ENCODE measurements around the gene MRPS22. TPM values are rescaled to one million over a fixed set of nuclear protein-coding genes. Genes with fewer than 3 reads are reported as not detected.

MRPS22 gene
- total and polyA plus RNA-seq, 12 donors = 49.8 to 105 (median 83.6) TPM

DNA sequence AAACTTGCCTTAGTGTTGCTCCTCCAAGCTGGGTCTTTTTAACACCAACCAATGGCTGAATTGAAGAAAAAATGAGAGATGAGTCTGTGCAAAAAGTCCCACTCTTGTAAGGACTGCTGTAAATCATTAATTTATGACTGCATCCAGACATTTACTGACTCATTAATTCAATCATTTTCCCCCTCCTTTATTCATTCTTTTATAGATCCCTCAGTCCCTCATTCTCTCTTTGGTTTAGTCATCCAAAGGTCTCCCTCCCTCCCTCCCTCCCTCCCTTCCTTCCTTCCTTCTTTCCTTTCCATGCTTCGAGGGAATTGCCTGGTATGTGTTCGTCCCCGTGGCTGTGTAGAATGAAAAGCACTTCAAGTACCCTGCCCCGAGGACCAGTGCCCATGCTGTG is 35.3 kb upstream of the MRPS22 start:
- H3K27me3 ChIP-seq = peaks cover 0 to 2% (median 0%) of the 10 kb centered on the region in 7 donors
- TF ChIP-seq, protein P1, sequence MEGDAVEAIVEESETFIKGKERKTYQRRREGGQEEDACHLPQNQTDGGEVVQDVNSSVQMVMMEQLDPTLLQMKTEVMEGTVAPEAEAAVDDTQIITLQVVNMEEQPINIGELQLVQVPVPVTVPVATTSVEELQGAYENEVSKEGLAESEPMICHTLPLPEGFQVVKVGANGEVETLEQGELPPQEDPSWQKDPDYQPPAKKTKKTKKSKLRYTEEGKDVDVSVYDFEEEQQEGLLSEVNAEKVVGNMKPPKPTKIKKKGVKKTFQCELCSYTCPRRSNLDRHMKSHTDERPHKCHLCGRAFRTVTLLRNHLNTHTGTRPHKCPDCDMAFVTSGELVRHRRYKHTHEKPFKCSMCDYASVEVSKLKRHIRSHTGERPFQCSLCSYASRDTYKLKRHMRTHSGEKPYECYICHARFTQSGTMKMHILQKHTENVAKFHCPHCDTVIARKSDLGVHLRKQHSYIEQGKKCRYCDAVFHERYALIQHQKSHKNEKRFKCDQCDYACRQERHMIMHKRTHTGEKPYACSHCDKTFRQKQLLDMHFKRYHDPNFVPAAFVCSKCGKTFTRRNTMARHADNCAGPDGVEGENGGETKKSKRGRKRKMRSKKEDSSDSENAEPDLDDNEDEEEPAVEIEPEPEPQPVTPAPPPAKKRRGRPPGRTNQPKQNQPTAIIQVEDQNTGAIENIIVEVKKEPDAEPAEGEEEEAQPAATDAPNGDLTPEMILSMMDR (IDR thresholded peaks at IDR 0.05) = no peak
- no peak overlapping the region for H3K4me3 ChIP-seq
- ATAC-seq (no peak), DNase-seq (no peak)
- no peaks in the 10 kb centered on the region for H3K4me1 ChIP-seq
- no peaks in the 10 kb centered on the region for H3K9me3 ChIP-seq
- 42 to 45% methylated on average over 4 of the region's 4 CpGs for WGBS, 2 donors
- intact Hi-C loops (cut with DNase I) = no loop called here
- H3K27ac ChIP-seq = no peak overlapping the region
- no peaks in the 10 kb centered on the region for H3K36me3 ChIP-seq

DNA sequence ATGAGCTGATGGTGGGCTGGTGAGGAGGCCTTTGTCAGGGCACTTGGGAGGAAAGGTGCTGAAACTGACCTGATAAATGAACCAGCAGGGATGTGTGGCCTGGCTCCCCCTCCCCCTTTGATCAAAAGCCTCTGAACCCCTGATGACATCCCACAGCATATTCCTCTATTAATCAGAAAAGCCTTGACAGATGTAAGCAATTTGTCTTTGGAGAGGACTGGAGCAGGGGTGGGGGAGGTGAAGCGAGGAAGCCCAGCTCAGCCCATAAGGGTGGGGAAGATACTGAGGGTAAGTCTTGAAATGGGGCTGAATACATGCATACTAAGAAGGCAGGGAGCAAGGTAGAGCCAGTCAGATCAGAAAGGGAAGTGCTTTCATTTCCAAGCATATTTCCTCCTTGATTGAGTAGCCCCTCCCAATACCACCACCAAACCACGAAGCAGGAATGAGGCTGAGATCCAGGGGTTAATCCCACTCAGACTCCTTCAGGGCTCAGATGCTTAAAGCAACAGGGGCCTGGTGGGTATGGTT is 34.7 kb upstream of the MRPS22 start:
- DNase-seq (no peak), ATAC-seq (no peak)
- 54 to 62% methylated on average over 2 of the region's 2 CpGs for WGBS, 2 donors
- intact Hi-C loops (cut with DNase I) = no loop called here
- TF ChIP-seq, protein P1 (IDR thresholded peaks at IDR 0.05) = no peak
- Histone ChIP-seq H3K9me3 (no peaks in the 10 kb centered on the region), H3K36me3 (no peaks in the 10 kb centered on the region), H3K4me1 (no peaks in the 10 kb centered on the region), H3K27me3 (peaks cover 0 to 8% (median 0%) of the 10 kb centered on the region in 7 donors), H3K27ac (no peak overlapping the region), H3K4me3 (no peak overlapping the region)

DNA sequence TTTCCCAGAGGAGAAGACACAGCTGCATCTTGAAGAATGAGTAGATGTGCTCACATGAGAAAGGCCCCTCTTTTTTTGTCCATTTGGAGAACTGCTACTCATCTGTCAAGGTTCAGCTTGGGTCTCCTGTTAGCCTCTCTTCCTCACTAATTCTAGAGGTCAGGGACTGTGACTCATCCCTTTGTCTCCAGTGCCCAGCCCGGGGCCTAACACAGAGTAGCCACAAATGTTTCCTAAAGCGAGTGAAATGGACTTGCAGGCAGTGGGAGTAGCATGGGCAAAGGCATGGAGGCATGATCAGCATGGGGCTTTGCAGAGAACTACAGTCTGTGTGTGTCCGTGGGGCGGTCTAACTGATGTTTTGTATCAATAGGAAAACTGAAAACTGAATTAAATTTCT is 33.9 kb upstream of the MRPS22 start:
- DNase-seq (no peak), ATAC-seq (no peak)
- 74 to 80% methylated on average over 4 of the region's 4 CpGs for WGBS, 2 donors
- Histone ChIP-seq H3K27ac (no peak overlapping the region), H3K4me3 (no peak overlapping the region), H3K9me3 (no peaks in the 10 kb centered on the region), H3K27me3 (peaks cover 0 to 15% (median 7%) of the 10 kb centered on the region in 7 donors), H3K4me1 (no peaks in the 10 kb centered on the region), H3K36me3 (no peaks in the 10 kb centered on the region)
- intact Hi-C loops (cut with DNase I) = no loop called here
- TF ChIP-seq, protein P1 (IDR thresholded peaks at IDR 0.05) = no peak

DNA sequence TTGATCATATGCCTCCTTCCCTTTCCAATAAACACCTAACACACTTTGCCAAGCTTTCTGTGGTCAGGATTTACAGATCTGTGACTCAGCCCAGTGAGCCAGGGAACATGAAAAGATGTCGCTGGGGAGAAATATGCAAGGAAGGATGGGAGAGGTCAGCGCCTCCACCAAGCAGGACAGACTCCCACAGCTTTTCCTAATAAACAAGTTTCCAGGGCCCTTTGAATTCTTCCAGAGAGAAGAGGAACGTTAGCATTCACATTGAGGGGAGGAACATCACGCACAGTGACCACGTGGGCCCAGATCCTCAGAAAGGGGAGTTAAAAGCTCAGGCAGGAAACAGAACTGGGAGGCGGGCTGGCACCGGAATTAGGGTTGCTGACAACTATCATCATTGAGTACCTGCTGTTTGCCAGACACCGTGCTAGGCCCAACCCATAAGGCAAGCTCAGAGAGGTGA is 33.3 kb upstream of the MRPS22 start:
- DNase-seq = no peak
- Histone ChIP-seq H3K27ac (no peak overlapping the region), H3K4me1 (no peaks in the 10 kb centered on the region), H3K36me3 (no peaks in the 10 kb centered on the region), H3K4me3 (no peak overlapping the region), H3K9me3 (no peaks in the 10 kb centered on the region), H3K27me3 (peaks cover 0 to 19% (median 12%) of the 10 kb centered on the region in 7 donors)
- intact Hi-C loops (cut with DNase I) = no loop called here
- TF ChIP-seq, protein P1 (IDR thresholded peaks at IDR 0.05) = no peak
- ATAC-seq = no peak
- 74 to 75% methylated on average over 8 of the region's 8 CpGs for WGBS, 2 donors
